ENCODE measurements around the gene NAA10.

- TF ChIP-seq, protein P1, sequence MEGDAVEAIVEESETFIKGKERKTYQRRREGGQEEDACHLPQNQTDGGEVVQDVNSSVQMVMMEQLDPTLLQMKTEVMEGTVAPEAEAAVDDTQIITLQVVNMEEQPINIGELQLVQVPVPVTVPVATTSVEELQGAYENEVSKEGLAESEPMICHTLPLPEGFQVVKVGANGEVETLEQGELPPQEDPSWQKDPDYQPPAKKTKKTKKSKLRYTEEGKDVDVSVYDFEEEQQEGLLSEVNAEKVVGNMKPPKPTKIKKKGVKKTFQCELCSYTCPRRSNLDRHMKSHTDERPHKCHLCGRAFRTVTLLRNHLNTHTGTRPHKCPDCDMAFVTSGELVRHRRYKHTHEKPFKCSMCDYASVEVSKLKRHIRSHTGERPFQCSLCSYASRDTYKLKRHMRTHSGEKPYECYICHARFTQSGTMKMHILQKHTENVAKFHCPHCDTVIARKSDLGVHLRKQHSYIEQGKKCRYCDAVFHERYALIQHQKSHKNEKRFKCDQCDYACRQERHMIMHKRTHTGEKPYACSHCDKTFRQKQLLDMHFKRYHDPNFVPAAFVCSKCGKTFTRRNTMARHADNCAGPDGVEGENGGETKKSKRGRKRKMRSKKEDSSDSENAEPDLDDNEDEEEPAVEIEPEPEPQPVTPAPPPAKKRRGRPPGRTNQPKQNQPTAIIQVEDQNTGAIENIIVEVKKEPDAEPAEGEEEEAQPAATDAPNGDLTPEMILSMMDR (IDR thresholded peaks at IDR 0.05): no peak
- no peak for TF ChIP-seq POLR2A (IDR thresholded peaks at IDR 0.05)
- TF ChIP-seq EP300 (IDR thresholded peaks at IDR 0.05): no peak
Observed at GRCh38 chrX:153884590-153884989, 50.2 kb downstream of the NAA10 start.

All from tibial nerve (tissue), 4 donors.